Activated gamma-delta T cell (primary cell): Measurements from ENCODE around the gene COG5.
"Not testable (repeated sequence)": the region's sequence is repeated elsewhere in the genome, so short reads cannot be mapped to it uniquely, and the experiment has no call there.

ENCODE experiments used
- DNase-seq: peaks from one replicate; lab custom pipeline; 2025; lab: John Stamatoyannopoulos, UW

The COG5 gene

DNA sequence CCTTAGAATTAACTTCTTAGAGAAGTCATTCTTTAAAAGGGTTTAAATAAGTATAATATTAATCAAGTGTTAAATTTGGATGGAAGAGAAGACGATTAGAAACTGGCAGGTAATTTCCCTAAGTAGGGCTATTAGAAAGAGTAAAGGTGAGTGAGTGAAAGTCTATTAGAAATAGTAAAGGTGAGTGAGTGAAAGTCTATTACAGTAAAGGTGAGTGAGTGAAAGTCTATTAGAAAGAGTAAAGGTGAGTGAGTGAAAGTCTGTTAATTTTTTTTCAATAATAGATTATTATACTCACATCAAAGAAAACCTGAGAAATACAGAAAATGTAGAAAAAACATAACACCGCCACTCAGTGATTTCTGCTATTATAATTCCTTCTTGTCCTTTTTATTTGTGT is 405.7 kb downstream of the COG5 start:
- DNase-seq = no peak

DNA sequence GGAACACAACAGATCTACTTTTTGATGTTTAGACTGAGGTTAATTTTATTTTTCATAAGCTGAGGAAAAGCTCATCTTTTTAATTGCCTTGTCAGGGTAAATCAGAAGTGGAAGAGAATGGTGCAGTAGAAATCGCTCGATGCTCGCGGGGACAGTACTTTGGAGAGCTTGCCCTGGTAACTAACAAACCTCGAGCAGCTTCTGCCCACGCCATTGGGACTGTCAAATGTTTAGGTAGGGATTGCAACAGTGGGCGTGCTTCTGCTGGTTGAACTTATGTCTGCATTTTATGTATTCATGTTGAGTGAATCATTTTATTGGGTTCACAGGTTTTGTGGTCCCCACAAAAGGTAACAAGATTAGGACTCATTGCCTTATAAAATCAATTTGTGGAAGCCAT is 406.6 kb downstream of the COG5 start:
- DNase-seq = no peak

DNA sequence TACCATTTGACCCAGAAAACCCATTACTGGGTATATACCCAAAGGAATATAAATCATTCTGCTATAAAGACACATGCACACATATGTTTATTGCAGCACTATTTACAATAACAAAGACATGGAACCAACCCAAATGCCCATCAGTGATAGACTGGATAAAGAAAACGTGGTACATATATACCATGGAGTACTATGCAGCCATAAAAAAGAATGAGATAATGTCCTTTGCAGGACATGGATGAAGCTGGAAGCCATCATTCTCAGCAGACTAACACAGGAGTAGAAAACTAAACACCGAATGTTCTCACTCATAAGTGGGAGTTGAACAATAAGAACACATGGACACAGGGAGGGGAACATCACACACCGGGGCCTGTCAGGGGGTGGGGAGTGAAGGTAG is 408.0 kb downstream of the COG5 start:
- DNase-seq = not testable (repeated sequence)

DNA sequence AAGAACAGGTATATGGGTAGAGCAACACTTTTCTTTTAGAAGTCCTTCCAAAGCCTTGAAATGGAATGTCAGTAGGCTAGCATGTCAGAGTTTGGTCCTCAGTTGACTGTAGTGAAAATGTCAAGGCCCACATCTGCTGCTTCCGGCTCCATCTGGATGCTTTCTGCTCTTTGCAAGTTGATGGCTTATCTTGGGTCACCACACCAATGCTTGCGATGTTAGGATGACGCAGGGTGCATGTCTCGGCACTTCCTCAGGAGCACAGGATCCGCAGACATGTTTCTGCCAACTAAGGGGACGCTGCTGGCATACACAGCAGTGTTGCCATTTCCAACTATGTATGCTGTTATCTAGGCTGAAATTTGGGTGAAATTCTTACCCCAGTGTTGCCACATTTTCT is 408.9 kb downstream of the COG5 start:
- no peak for DNase-seq

DNA sequence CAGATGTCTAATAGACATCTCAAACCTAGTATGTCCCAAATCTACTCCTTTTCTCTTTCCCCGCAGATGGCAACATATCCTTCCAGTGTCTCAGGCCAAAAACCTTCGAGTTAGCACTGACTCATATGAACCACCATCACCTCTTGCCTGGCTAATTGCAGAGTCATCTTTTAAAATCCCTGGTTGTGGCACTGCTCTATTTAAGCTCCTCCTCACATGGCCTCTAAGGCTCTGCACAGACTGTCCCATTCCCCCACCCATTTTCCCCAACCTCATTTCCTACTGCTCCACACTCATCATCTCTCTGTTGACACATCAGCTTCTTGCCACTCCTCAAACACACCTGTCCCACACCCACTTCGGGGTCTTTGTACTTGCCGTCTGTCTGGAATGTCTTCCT is 411.7 kb downstream of the COG5 start:
- DNase-seq = no peak
